ENCODE results near the gene SKOR2. TPM values are rescaled to one million over a fixed set of nuclear protein-coding genes. Genes with fewer than 3 reads are reported as not detected.
"Not testable (repeated sequence)": the region's sequence is repeated elsewhere in the genome, so short reads cannot be mapped to it uniquely, and the experiment has no call there.

SKOR2 gene
- total RNA-seq, 1 experiment from 2014 or later: not detected

GRCh38 chr18:47204908-47205522, 46.4 kb downstream of the SKOR2 start:
- DNase-seq (ENCODE audit: extremely low read depth, low read depth): peak; percentile 49

- no peak for DNase-seq (ENCODE audit: extremely low read depth, low read depth)
Observed at GRCh38 chr18:47203626-47204464, 47.6 kb downstream of the SKOR2 start.

GRCh38 chr18:47195961-47196360, 55.5 kb downstream of the SKOR2 start:
- DNase-seq (ENCODE audit: extremely low read depth, low read depth): not testable (repeated sequence)

GRCh38 chr18:47191961-47192360, 59.5 kb downstream of the SKOR2 start:
- no peak for DNase-seq (ENCODE audit: extremely low read depth, low read depth)

- DNase-seq (ENCODE audit: extremely low read depth, low read depth): no peak
Observed at GRCh38 chr18:47187721-47188120, 63.7 kb downstream of the SKOR2 start.

GRCh38 chr18:47184419-47185050, 66.9 kb downstream of the SKOR2 start:
- peak; percentile 52 for DNase-seq (ENCODE audit: extremely low read depth, low read depth)

- DNase-seq (ENCODE audit: extremely low read depth, low read depth): not testable (repeated sequence)
Observed at GRCh38 chr18:47182156-47182555, 69.3 kb downstream of the SKOR2 start.

- no peak for DNase-seq (ENCODE audit: extremely low read depth, low read depth)
Observed at GRCh38 chr18:47180765-47181164, 70.7 kb downstream of the SKOR2 start.

GRCh38 chr18:47179520-47179919, 71.9 kb downstream of the SKOR2 start:
- DNase-seq (ENCODE audit: extremely low read depth, low read depth): no peak

GRCh38 chr18:47175898-47176575, 75.4 kb downstream of the SKOR2 start, which contains the start of gene IER3IP1:
TSS of gene IER3IP1 (minus strand) at chr18:47176364. CDS start at chr18:47176277, 87 bp downstream.
- DNase-seq (ENCODE audit: extremely low read depth, low read depth): peak; percentile 78

- DNase-seq (ENCODE audit: extremely low read depth, low read depth): no peak
Observed at GRCh38 chr18:47175283-47175897, 76.1 kb downstream of the SKOR2 start.

- DNase-seq (ENCODE audit: extremely low read depth, low read depth): no peak
Observed at GRCh38 chr18:47174545-47175116, 76.8 kb downstream of the SKOR2 start.

GRCh38 chr18:47172476-47172875, 79.0 kb downstream of the SKOR2 start:
- no peak for DNase-seq (ENCODE audit: extremely low read depth, low read depth)

- no peak for DNase-seq (ENCODE audit: extremely low read depth, low read depth)
Observed at GRCh38 chr18:47168913-47169312, 82.5 kb downstream of the SKOR2 start.

GRCh38 chr18:47168509-47168908, 83.0 kb downstream of the SKOR2 start:
- DNase-seq (ENCODE audit: extremely low read depth, low read depth): no peak

GRCh38 chr18:47166294-47166693, 85.2 kb downstream of the SKOR2 start:
- no peak for DNase-seq (ENCODE audit: extremely low read depth, low read depth)

- DNase-seq (ENCODE audit: extremely low read depth, low read depth): no peak
Observed at GRCh38 chr18:47163241-47163640, 88.2 kb downstream of the SKOR2 start.

- DNase-seq (ENCODE audit: extremely low read depth, low read depth): no peak
Observed at GRCh38 chr18:47160256-47160655, 91.2 kb downstream of the SKOR2 start.

GRCh38 chr18:47158404-47158803, 93.1 kb downstream of the SKOR2 start:
- DNase-seq (ENCODE audit: extremely low read depth, low read depth): not testable (repeated sequence)

Measured in NCI-H460 (cell line).